ENCODE measurements around the gene PEX3. TPM values are rescaled to one million over a fixed set of nuclear protein-coding genes. Genes with fewer than 3 reads are reported as not detected.

The PEX3 gene
- total and polyA plus RNA-seq, 12 donors: 5.0 to 26.8 (median 22.0) TPM

DNA sequence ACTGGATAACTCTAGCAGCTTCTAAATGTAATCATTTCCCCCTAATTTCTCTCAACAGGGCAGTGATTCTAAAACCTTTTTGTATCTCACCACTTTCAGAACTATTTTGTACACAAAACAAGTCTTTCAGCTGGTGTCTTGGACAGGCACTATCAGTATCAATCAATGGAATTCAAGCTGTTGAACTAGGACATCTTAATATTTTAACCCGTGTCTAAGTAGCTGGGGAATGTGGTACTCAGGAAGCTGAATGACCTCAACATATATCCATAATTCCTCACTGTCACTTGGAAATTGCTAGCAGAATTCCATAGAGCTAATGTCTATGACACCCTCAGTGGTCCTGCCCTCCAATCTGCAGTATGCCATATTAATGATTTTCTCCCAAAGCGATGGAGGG lies 24.6 kb upstream of the PEX3 start:
- 76 to 81% methylated on average over 2 of the region's 2 CpGs for WGBS, 2 donors
- Histone ChIP-seq H3K4me3 (no peak overlapping the region), H3K36me3 (peaks cover 0 to 10% (median 0%) of the 10 kb centered on the region in 9 donors), H3K9me3 (no peaks in the 10 kb centered on the region), H3K27ac (no peak overlapping the region), H3K4me1 (no peaks in the 10 kb centered on the region), H3K27me3 (no peaks in the 10 kb centered on the region)
- no peak for ATAC-seq
- intact Hi-C loops (cut with DNase I): loop anchor here (2.0 to 10.0 kb wide), 13 partner anchors 191 to 954 kb away; partner anchors contain the start of gene HIVEP2 (in 1 of the 10)
- TF ChIP-seq, protein P1, sequence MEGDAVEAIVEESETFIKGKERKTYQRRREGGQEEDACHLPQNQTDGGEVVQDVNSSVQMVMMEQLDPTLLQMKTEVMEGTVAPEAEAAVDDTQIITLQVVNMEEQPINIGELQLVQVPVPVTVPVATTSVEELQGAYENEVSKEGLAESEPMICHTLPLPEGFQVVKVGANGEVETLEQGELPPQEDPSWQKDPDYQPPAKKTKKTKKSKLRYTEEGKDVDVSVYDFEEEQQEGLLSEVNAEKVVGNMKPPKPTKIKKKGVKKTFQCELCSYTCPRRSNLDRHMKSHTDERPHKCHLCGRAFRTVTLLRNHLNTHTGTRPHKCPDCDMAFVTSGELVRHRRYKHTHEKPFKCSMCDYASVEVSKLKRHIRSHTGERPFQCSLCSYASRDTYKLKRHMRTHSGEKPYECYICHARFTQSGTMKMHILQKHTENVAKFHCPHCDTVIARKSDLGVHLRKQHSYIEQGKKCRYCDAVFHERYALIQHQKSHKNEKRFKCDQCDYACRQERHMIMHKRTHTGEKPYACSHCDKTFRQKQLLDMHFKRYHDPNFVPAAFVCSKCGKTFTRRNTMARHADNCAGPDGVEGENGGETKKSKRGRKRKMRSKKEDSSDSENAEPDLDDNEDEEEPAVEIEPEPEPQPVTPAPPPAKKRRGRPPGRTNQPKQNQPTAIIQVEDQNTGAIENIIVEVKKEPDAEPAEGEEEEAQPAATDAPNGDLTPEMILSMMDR (IDR thresholded peaks at IDR 0.05): no peak
- DNase-seq: no peak

DNA sequence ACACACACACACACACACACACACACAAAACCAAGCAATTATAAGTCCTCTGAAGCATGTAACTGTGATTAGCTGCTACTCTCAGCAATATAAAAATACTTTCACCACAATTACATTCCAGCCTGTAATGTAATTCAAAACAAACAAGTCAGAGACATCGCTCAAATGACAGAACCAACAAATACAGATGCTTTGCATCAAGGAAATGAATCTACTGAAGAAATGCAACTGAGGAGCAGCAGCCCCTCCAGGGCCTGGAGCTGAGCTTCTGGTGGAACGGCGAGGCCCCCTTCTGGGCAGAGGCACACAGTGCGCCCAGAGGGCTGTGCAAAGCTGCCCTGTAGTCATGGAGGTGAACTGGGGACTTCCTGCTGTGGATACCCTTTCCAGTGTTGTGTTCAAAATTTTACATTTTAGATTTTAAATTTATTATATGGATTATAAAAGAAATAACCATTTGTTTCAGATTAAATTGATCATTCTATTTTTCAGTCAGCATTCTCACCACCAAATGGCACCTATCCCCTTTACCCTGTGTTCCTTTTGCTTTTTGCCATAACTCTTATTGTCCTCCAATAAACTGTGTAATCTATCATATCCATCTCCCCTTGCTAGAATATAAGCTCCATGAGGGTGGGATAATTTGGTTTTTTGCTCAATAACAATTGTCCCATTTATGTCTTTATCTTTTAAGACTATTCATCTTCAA lies 23.3 kb upstream of the PEX3 start:
- Histone ChIP-seq H3K4me3 (no peak overlapping the region), H3K27me3 (no peaks in the 10 kb centered on the region), H3K36me3 (peaks cover 0 to 15% (median 0%) of the 10 kb centered on the region in 9 donors), H3K4me1 (no peaks in the 10 kb centered on the region), H3K9me3 (no peaks in the 10 kb centered on the region), H3K27ac (no peak overlapping the region)
- WGBS, 2 donors: 14 to 16% methylated on average over 4 of the region's 4 CpGs
- intact Hi-C loops (cut with DNase I): loop anchor here (1.0 to 10.0 kb wide), 14 partner anchors 192 to 955 kb away; partner anchors contain the start of gene HIVEP2 (in 1 of the 10)
- ATAC-seq (peak; percentile 92 to 96 (median 95)), DNase-seq (peak; percentile 53 to 71)
- TF ChIP-seq, protein P1 (IDR thresholded peaks at IDR 0.05): peak; percentile 77 to 99 (median 93)

DNA sequence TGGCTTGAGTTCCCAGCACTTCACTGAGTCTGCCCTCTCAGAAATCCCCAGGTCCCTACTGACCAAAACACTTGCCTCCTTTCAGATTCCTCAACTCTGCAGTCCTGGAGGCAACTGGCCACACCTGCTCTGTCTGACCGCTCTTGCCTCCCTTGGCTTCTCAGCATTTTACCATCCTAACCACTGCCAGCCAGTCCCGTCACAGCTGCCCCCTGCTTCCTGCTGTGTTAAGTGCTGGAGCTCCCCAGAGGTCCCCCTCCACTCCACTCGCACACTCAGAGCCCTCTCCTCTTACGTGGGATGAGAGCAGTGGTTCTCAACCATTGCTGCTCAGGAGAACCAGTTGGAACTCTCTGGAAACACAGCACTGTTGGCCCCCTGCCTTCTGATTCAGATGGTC lies 20.6 kb upstream of the PEX3 start:
- H3K27ac ChIP-seq: no peak overlapping the region
- no peaks in the 10 kb centered on the region for H3K9me3 ChIP-seq
- TF ChIP-seq, protein P1 (IDR thresholded peaks at IDR 0.05): no peak
- WGBS, 2 donors: 91 to 95% methylated on average over 4 of the region's 4 CpGs
- intact Hi-C loops (cut with DNase I): loop anchor here (5.0 to 10.0 kb wide), 11 partner anchors 195 to 958 kb away; partner anchors contain the start of gene HIVEP2 (in 1 of the 10)
- H3K4me1 ChIP-seq: no peaks in the 10 kb centered on the region
- no peak for ATAC-seq
- DNase-seq: no peak
- no peak overlapping the region for H3K4me3 ChIP-seq
- no peaks in the 10 kb centered on the region for H3K27me3 ChIP-seq
- peaks cover 0 to 29% (median 0%) of the 10 kb centered on the region in 9 donors for H3K36me3 ChIP-seq

DNA sequence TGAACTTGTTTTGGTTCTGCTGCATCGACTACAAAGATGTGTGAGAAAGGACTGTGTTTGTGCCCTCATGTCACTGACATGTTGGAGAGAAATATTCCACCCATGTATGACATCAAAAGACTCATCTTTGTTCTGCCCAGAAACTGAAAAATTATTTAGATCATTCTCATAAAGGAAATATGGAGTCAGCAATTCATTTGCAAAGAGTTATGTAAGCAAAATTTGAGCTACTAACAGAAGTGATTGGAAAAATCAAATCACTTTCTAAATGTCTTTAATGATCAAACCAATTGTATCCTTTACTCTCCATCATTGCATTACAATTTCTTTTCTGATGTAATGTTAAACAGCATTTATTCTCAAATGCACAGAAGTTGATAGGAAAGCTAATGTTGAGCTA lies 19.4 kb upstream of the PEX3 start:
- 79 to 94% methylated on average over 1 of the region's 1 CpG for WGBS, 2 donors
- Histone ChIP-seq H3K4me1 (no peaks in the 10 kb centered on the region), H3K36me3 (peaks cover 0 to 31% (median 0%) of the 10 kb centered on the region in 9 donors), H3K4me3 (no peak overlapping the region), H3K27ac (no peak overlapping the region), H3K27me3 (no peaks in the 10 kb centered on the region), H3K9me3 (no peaks in the 10 kb centered on the region)
- no peak for ATAC-seq
- TF ChIP-seq, protein P1 (IDR thresholded peaks at IDR 0.05): no peak
- DNase-seq: no peak
- intact Hi-C loops (cut with DNase I): loop anchor here in 3 of 10 donors (10.0 kb wide), 3 partner anchors 196 to 956 kb away; no protein-coding TSS in a partner anchor
